ENCODE measurements around the gene RFTN1. TPM values are rescaled to one million over a fixed set of nuclear protein-coding genes. Genes with fewer than 3 reads are reported as not detected.
A peak's percentile ranks its signal among the peaks of the same experiment; 100 is the strongest.

Gene RFTN1
- total RNA-seq, 1 experiment from 2014 or later, result 2.2 TPM

DNA sequence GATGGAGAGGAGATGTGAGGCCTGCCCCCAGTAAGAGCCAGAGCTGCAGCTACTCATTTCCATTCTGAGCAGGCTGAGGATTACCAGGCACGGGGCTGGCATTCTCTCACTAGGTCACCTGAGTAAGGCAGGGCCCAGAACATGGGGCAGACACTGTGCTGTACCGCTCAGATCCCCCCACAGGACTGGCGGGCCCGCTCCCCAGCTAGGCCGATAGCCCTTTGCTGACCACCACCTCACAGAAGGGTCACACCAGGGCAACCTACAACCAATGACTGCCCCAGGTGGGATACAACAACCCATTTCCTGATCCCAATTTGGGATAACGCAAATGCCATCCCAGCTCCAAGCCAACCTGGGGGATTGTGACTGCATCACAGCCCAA, 195.9 kb downstream of the RFTN1 start:
- Histone ChIP-seq H2AK5ac (ENCODE audit: insufficient read length, low read length) (no peak overlapping the region), H3K23me2 (ENCODE audit: insufficient read length, low read depth, low read length, poor library complexity, severe bottlenecking) (no peaks in the 10 kb centered on the region), H4K5ac (ENCODE audit: insufficient read length, low read depth, low read length) (no peak overlapping the region), H2BK120ac (ENCODE audit: low read depth, low read length, poor library complexity, severe bottlenecking) (no peak overlapping the region), H2BK5ac (ENCODE audit: insufficient read length, low read length) (no peak overlapping the region), H2BK15ac (ENCODE audit: low read depth, low read length) (no peak overlapping the region), H3K79me1 (ENCODE audit: insufficient read depth, low read depth, low read length, poor library complexity, severe bottlenecking) (no peaks in the 10 kb centered on the region), H3K23ac (ENCODE audit: insufficient read length, low read depth, low read length) (no peak overlapping the region), H2BK12ac (ENCODE audit: insufficient read length, low read depth, low read length) (no peak overlapping the region), H3K4ac (ENCODE audit: low read depth, low read length) (no peak overlapping the region), H4K8ac (replicated peaks; ENCODE audit: insufficient read length, low read depth, low read length) (no peak overlapping the region), H3K79me2 (ENCODE audit: insufficient read depth, low read length) (no peaks in the 10 kb centered on the region), H3K4me1 (ENCODE audit: insufficient read depth, low read length) (no peaks in the 10 kb centered on the region), H4K20me1 (ENCODE audit: control insufficient read depth, insufficient read depth, insufficient read length) (no peaks in the 10 kb centered on the region), H3T11ph (ENCODE audit: low read length) (no peak overlapping the region), H3K56ac (ENCODE audit: insufficient read length, low read depth, low read length) (no peak overlapping the region), H2BK20ac (ENCODE audit: low read depth, low read length, poor library complexity, severe bottlenecking) (no peak overlapping the region), H3K27ac (ENCODE audit: insufficient read length, low read depth, low read length) (no peak overlapping the region), H4K91ac (ENCODE audit: insufficient read length, low read depth, low read length) (no peak overlapping the region), H3K4me2 (ENCODE audit: insufficient read depth, insufficient read length, low read length) (no peak overlapping the region), H3K18ac (ENCODE audit: insufficient read length, low read depth, low read length) (no peak overlapping the region), H3K9me3 (ENCODE audit: control insufficient read depth, low read depth, low read length) (no peaks in the 10 kb centered on the region), H3K14ac (ENCODE audit: insufficient read depth, low read length) (no peak overlapping the region), H3K27me3 (ENCODE audit: insufficient read depth, low read length) (no peaks in the 10 kb centered on the region), H3K9ac (ENCODE audit: extremely low read depth, insufficient read length, low read length) (no peak overlapping the region), H2AFZ (ENCODE audit: low read length) (no peak overlapping the region)
- H3K36me3 Mint-ChIP-seq (ENCODE audit: insufficient read depth in 1 of 3, low read depth in 3 of 3), result peaks cover 2 to 20% (median 7%) of the 10 kb centered on the region in 3 experiments; a peak in 6 of 7 replicates
- H3K4me3 Mint-ChIP-seq, result no peak overlapping the region
- H3K4me1 Mint-ChIP-seq, result peaks cover 5 to 6% of the 10 kb centered on the region in 2 experiments; a peak in 3 of 4 replicates
- DNase-seq, result no peak
- TF ChIP-seq, protein P1, sequence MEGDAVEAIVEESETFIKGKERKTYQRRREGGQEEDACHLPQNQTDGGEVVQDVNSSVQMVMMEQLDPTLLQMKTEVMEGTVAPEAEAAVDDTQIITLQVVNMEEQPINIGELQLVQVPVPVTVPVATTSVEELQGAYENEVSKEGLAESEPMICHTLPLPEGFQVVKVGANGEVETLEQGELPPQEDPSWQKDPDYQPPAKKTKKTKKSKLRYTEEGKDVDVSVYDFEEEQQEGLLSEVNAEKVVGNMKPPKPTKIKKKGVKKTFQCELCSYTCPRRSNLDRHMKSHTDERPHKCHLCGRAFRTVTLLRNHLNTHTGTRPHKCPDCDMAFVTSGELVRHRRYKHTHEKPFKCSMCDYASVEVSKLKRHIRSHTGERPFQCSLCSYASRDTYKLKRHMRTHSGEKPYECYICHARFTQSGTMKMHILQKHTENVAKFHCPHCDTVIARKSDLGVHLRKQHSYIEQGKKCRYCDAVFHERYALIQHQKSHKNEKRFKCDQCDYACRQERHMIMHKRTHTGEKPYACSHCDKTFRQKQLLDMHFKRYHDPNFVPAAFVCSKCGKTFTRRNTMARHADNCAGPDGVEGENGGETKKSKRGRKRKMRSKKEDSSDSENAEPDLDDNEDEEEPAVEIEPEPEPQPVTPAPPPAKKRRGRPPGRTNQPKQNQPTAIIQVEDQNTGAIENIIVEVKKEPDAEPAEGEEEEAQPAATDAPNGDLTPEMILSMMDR (conservative IDR thresholded peaks at IDR 0.05), result no peak
- no peaks in the 10 kb centered on the region; the same call in 1 of the 2 replicates for H3K27me3 Mint-ChIP-seq (ENCODE audit: low read depth)
- peak overlapping the region in 1 of 3 experiments; percentile 53; a peak in 1 of 7 replicates for H3K27ac Mint-ChIP-seq
- no CpG with 5 or more reads among the region's 6 CpGs for WGBS (ENCODE audit: extremely low coverage, insufficient read length, low lambda C conversion rate)
- H3K9me3 Mint-ChIP-seq, result no peaks in the 10 kb centered on the region
